HG03469 (cell line): ENCODE results near the gene MBD6.
"Not testable (repeated sequence)": the region's sequence is repeated elsewhere in the genome, so short reads cannot be mapped to it uniquely, and the experiment has no call there.

Experiments used
- ATAC-seq: cut with Tn5 transposase; IDR thresholded peaks from one replicate; pipeline ENCODE4 v1.9.1; 2021; ENCODE audit warnings: mild to moderate bottlenecking, moderate library complexity, moderate number of reproducible peaks; ENCODE audit not compliant: unreplicated experiment

Gene MBD6

GRCh38 chr12:57568838-57569237, 46.2 kb downstream of the MBD6 start:
- no peak for ATAC-seq

- no peak for ATAC-seq
Measured at GRCh38 chr12:57569858-57570257, 47.2 kb downstream of the MBD6 start.

GRCh38 chr12:57570438-57570837, 47.8 kb downstream of the MBD6 start:
- ATAC-seq: not testable (repeated sequence)

- ATAC-seq: no peak
Measured at GRCh38 chr12:57571926-57572762, 49.5 kb downstream of the MBD6 start.

- no peak for ATAC-seq
Measured at GRCh38 chr12:57574795-57575194, 52.2 kb downstream of the MBD6 start.

GRCh38 chr12:57575771-57576612, 53.4 kb downstream of the MBD6 start:
- ATAC-seq: no peak

- ATAC-seq: no peak
Measured at GRCh38 chr12:57576613-57577160, 54.1 kb downstream of the MBD6 start.

GRCh38 chr12:57577981-57578758, 55.5 kb downstream of the MBD6 start:
- ATAC-seq: no peak

GRCh38 chr12:57579011-57579410, 56.4 kb downstream of the MBD6 start:
- ATAC-seq: no peak
